ENCODE results near the gene MAN2A2. TPM values are rescaled to one million over a fixed set of nuclear protein-coding genes. Genes with fewer than 3 reads are reported as not detected.

The MAN2A2 gene
- total and polyA plus RNA-seq, 9 of the 15 experiments (the other 6 are each of a cell fraction or from before 2014, with no cell fraction given): 7.3 to 151 (median 43.4) TPM

GRCh38 chr15:90870354-90871138 lies 32.6 kb upstream of the MAN2A2 start (continued):
- TF ChIP-seq TFE3 (CRISPR knock-in tag; IDR thresholded peaks at IDR 0.05) (no peak), CCAR2 (IDR thresholded peaks at IDR 0.05; ENCODE audit: low read depth, low read length) (no peak), KDM1A (IDR thresholded peaks at IDR 0.05) (peak; percentile 65 to 82), SNIP1 (IDR thresholded peaks at IDR 0.05; ENCODE audit: low read depth) (0 out of 2 replicates have a peak, but pooled peaks have one; percentile 32), TFAP4 (CRISPR knock-in tag; IDR thresholded peaks at IDR 0.05; ENCODE audit: borderline replicate concordance) (0 out of 2 replicates have a peak, but pooled peaks have one; percentile 27), BRD9 (IDR thresholded peaks at IDR 0.05; ENCODE audit: low read depth, partially characterized antibody) (peak; percentile 40), ZNF589 (CRISPR knock-in tag; IDR thresholded peaks at IDR 0.05; ENCODE audit: low read depth) (peak; percentile 62; the same call in 1 of the 2 replicates), TAF1 (IDR thresholded peaks at IDR 0.05; ENCODE audit: control insufficient read depth, extremely low read depth, insufficient read depth, low read length, severe bottlenecking) (peak; percentile 28), REST (IDR thresholded peaks at IDR 0.05; ENCODE audit: borderline replicate concordance) (no peak), REST (CRISPR knock-in tag; IDR thresholded peaks at IDR 0.05; ENCODE audit: low read depth) (0 out of 2 replicates have a peak, but pooled peaks have one; percentile 38), HDGF (IDR thresholded peaks at IDR 0.05) (0 out of 2 replicates have a peak, but pooled peaks have one; percentile 40), TEAD4 (IDR thresholded peaks at IDR 0.05; ENCODE audit: low read length) (peak; percentile 15; the same call in 1 of the 2 replicates), TEAD4 (CRISPR knock-in tag; IDR thresholded peaks at IDR 0.05; ENCODE audit: borderline replicate concordance) (no peak), ATF3 (IDR thresholded peaks at IDR 0.05) (no peak), ATF3 (CRISPR knock-in tag; conservative IDR thresholded peaks at IDR 0.05) (no peak), CHD1 (IDR thresholded peaks at IDR 0.05; ENCODE audit: low read length) (peak; percentile 11)
